GM18517 (cell line): ENCODE measurements around the gene MT1E.

ENCODE experiments used
- ATAC-seq: cut with Tn5 transposase; IDR thresholded peaks from one replicate; pipeline ENCODE4 v1.9.1; 2021; ENCODE audit warnings: mild to moderate bottlenecking, moderate library complexity; ENCODE audit not compliant: unreplicated experiment

The MT1E gene

DNA sequence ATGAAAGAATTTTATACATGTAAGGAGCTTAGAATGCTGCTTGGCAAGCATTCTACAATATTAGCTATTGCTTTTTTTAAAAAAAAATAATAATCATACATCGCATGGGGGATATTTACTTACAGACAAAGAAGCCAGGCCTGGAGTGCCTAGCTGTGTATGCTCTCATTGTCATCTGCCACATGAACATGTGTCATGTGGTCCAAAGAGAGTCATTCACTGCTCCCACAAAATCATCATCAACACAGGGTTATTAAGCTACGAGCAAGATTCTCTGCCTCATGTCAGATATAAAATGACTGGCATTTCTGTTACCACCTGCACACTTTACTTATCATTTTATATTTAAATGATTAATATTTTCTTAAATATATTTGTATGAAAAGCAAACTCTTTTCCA, 1.9 kb upstream of the MT1E start:
- ATAC-seq = no peak

DNA sequence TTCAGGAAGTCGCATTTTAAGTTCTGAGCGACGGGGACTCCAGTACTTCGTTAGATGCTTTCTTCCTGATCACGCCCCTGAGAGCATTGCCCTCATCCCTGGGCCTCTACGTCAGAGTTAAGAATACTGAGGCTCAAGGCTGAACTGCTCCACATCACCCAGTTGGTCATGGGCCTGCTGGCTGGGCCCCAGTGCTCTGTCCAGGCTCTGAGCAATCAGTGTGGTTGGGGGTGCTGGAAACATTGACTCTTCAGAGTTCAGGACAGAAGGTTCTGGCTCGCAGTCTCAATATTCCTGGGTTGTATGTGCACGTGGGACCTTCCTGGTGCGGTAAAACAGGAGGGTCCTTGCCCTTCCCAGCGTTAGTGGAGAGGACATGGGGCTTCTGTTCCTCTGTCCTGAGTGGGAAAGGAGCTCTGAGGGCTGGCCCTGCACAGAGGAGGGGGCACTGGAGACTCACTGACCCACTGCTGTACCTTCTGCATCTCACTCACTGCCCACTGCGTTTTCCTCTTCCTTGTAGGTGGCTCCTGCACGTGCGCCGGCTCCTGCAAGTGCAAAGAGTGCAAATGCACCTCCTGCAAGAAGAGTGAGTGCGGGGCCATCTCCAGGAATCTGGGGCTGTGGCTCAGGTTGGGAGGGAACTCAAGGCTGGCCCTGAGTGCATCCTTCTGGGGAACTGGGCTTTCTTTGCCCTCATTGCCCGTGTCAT, 518 bp downstream of the MT1E start:
- ATAC-seq = no peak

DNA sequence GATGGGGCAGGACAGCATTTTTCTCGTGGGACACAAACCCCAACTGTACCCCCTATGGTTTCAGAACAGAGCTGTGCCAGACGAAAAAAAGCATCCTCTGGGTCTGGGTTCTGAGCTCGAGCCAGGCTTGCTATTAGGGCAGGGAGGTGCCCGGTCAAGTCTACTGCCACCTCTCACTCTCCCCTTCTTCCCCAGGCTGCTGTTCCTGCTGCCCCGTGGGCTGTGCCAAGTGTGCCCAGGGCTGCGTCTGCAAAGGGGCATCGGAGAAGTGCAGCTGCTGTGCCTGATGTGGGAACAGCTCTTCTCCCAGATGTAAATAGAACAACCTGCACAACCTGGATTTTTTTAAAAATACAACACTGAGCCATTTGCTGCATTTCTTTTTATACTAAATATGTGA, 1.1 kb downstream of the MT1E start:
- ATAC-seq = no peak

DNA sequence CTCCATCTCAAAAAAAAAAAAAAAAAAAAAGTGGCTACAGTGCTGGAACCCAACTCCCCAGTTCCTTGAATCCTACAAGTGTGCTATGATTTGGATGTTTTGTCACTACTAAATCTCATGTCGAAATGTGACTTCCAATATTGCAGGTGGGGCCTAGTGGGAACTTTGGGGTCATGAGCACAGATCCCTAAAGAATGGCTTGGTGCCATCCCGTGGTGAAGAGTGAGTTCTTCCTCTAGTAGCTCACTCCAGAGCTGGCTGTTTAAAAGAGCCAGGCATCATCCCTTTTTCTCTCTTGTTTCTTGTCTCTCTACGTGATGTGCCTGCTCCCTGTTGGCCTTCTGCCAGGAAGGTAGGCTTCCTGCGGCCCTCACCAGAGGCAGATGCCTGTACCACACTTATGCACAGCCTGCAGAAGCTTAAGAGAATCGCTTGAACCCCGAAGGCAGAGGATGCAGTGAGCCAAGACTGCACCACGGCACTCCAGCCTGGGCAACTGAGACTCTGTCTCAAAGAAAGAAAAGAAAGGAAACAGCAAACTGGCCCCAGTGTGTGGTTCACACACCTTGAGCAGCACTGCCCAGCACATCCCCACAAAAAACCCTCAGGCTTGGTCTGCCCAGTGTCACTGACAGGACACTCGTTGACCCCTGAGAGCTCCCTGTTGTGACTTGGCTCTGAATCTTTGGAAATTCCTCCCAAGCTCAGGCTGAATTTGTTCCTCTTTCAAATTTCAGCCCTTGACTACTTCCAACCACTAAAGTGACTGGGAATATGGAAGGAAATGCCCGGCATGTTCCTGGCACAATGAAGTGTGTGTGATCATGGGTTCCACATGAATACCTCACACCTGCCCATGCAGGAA, 3.1 kb downstream of the MT1E start:
- no peak for ATAC-seq

DNA sequence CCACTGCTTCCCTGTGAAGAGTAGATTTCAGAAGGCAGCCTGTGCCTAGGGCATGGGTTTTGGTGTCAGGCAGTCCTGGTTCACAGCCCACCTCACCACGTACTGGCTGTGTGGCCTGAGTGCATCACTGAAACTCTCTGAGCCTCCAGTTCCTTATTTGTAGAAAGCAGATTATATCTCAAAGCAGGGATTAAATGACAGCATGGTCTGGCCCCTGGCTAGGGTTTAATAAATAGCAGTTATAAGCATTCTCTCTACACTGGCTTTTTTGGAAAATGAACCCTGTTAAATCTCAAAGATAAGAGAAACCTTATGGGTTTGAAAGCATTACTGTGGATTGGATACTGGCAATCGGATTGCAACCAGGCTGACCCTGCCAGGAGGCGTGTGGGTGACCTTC, 4.0 kb downstream of the MT1E start:
- ATAC-seq = peak; percentile 15

DNA sequence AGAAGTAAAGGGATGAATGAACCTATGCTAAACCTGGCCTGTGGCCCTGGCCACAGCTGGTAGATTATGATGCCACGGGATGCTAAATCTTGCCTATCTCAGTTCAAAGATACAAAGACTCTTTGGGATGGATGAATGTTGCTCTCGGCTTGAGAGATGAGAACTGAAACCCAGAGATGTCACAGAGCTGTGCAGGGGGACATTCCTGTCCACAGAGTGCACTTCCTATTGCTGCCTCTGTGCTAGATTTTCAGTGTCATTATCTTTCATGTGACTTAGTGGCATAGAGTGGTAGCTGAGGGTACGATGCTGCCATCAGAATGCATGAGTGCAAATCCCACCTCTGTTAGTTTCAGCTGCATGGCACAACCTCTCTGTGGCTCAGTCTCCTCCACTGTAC, 4.6 kb downstream of the MT1E start:
- peak; percentile 70 for ATAC-seq

DNA sequence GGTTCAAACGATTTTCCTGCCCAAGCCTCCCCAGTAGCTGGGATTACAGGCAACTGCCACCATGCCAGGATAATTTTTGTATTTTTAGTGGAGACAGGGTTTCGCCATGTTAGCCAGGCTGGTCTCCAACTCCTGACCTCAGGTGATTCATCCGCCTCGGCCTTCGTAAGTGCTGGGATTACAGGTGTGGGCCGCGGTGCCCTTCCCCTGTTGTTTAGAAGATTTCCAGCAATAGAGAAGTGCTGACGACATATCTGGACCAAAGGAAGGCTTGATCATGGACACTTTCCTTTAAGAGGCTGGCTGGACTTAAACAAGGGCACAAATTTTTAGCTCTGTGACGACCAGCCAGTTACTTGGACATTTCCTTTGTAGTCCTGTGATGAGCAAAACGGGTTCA, 5.6 kb downstream of the MT1E start:
- ATAC-seq = no peak

DNA sequence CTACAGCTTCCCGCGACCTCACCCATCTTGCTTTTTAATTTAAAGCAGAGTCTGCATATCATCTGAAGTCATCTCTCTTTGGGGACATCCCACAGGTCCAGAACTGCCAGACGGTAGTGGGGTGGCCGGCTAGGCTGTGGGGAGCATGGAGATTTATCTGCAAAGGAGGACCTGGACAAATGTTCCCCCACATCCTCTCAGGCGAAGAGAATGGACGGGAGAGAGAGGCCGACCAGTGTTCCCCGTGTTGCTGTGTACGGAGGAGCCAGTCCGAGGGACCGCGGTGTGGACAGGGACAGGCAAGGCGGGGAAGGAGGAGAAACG, 6.2 kb downstream of the MT1E start:
- ATAC-seq = no peak

DNA sequence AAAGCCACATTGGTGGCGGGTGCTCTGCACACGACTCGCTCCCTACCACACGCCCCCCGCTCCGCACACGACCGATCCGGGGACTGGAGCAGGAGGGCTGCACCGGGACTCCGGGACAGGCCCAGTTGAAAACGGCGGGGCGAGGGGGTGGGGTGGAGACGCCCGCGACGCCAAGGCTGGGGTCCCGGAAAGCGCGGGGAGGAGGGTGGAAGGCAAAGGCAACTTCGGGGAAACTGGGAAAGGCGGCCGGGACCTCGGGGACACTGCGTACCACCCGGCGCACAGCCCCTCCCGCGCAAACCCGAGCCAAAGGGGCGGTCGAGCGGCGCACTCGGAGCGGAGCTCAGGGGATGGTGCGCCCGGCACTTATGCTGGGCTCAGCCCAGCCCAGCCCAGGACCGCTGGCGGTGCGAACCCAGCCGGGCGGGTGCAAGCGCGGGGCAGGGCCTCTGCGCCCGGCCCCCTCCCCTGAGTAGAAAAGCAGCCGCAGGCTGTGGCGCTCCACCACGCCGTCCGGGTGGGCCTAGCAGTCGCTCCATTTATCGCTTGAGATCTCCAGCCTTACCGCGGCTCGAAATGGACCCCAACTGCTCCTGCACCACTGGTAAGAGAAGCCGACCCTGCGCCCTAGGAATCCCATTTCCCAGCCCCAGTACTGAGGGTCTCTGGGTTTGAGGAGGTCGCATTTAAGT, 6.7 kb downstream of the MT1E start, which contains the start of gene MT1M:
TSS of gene MT1M (plus strand) at position 504 of the 692 bp plus-strand sequence. CDS start at position 577, 73 bp downstream.
- ATAC-seq = no peak

DNA sequence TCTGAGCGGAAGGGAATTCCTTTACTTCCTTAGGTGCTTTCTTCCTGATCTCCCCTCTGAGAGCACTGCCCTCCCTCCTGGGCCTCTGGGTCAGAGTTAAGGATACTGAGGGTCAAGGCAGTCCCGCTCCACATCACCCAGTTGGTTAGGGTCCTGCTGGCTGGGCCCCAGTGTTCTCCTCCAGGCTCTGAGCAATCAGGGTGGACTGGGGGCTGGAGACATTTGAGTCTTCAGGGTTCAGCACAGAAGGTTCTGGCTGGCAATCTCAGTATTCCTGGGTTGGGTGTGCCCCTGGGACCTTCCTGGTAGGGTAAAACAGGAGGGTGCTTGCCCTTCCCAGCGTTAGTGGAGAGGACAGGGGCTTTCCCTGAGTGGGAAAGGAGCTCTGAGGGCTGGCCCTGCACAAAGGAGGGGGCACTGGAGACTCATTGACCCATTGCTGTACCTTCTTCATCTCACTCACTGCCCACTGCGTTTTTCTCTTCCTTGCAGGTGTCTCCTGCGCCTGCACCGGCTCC, 7.3 kb downstream of the MT1E start:
- ATAC-seq = no peak

DNA sequence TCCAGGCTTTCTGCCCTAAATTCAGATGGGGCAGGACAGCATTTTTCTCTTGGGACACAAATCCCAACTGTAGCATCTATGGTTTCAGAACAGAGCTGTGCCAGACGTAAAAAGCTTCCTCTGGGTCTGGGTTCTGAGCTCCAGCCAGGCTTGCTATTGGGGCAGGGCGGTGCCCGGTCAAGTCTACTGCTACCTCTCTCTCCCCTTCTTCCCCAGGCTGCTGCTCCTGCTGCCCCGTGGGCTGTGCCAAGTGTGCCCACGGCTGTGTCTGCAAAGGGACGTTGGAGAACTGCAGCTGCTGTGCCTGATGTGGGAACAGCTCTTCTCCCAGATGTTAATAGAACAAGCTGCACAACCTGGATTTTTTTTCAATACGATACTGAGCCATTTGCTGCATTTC, 8.0 kb downstream of the MT1E start:
- no peak for ATAC-seq

DNA sequence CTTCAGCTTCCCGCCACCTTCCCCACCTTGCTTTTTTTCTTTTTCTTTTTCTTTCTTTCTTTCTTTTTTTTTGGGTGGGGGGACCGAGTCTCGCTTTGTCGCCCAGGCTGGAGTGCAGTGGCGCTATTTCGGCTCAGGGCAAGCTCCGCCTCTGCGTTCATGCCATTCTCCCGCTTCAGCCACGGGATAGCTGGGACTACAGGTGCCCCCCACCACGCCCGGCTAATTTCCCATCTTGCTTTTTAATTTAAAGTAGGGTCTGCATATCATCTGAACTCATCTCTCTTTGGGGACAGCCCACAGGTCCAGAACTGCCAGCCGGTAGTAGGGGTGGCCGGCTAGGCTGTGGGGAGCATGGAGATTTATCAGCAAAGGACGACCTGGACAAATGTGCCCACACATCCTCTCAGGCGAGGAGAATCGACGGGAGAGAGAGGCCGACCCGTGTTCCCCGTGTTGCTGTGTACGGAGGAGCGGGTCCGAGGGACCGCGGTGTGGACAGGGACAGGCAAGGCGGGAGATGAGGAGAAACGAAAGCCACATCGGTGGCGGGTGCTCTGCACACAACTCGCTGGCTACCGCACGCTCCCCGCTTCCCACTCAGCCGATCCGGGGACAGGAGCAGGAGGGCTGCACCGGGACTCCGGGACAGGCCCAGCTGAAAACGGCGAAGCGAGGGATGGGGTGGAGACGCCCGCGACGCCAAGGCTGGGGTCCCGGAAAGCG, 9.3 kb downstream of the MT1E start:
- ATAC-seq = no peak

DNA sequence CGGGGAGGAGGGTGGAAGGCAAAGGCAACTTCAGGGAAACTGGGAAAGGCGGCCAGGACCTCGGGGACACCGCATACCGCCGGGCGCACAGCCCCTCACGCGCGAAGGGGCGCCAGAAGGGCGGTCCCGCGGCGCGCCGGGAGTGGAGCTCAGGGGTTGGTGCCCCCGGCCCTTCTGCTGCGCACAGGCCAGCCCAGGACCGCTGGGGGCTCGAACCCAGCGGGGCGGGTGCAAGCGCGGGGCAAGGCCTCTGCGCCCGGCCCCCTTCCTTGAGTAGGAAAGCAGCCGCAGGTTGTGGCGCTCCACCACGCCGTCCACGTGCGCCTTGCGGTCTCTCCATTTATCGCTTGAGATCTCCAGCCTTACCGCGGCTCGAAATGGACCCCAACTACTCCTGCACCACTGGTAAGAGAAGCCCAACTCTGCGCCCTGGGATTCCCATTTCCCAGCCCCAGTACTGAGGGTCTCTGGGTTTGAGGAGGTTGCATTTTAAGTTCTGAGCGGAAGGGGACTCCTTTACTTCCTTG, 9.9 kb downstream of the MT1E start:
- ATAC-seq = no peak

DNA sequence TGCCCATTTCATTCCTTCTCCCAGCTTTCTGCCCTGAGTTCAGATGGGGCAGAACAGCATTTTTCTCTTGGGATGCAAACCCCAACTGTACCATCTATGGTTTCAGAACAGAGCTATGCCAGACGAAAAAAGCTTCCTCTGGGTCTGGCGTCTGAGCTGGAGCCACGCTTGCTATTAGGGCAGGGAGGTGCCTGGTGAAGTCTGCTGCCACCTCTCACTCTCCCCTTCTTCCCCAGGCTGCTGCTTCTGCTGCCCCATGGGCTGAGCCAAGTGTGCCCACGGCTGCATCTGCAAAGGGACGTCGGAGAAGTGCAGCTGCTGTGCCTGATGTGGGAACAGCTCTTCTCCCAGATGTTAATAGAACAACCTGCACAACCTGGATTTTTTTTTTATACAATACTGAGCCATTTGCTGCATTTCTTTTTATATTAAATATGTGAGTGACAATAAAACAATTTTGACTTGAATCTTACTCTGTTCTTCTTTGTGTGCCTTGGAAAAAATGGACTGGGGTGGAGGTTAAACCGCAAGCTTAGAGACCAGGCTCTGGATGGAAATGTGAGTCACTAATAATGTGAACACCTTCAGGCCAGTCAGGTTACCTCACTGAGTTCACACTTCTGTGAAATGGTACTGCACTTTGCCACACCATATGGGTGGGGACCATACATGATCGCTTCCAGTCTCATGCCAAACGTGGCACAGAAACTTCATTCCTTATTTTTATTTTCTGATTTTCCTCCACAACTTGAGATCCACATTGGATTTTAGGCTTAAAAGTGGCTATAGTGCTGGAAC, 11.2 kb downstream of the MT1E start:
- ATAC-seq = no peak

DNA sequence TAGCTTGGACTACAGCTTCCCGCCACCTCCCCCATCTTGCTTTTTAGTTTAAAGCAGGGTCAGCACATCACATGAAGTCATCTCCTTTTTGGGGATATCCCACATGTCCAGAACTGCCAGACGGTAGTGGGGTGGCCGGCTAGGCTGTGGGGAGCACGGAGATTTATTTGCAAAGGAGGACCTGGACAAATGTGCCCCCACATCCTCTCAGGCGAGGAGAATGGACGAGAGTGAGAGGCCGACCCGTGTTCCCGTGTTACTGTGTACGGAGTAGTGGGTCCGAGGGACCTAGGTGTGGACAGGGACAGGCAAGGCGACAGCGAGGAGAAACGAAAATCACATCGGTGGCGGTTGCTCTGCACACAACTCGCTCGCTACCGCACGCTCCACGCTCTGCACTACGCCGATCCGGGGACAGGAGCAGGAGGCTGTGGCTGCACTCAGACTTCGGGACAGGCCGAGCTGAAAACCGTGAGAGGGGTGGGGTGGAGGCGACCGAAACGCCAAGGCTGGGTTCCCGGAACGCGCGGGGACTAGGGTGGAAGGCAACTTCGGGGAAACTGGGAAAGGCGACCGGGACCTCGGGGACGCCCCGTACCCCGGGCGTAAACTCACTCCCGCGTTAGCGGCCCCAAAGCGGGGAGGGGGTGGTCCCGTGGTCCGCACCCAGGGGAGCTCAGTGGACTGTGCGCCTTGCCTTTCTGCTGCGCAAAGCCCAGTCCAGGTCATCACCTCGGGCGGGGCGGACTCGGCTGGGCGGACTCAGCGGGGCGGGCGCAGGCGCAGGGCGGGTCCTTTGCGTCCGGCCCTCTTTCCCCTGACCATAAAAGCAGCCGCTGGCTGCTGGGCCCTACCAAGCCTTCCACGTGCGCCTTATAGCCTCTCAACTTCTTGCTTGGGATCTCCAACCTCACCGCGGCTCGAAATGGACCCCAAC, 12.5 kb downstream of the MT1E start, which contains the start of gene MT1A:
TSS of gene MT1A (plus strand) at position 853 of the 937 bp plus-strand sequence. CDS start at position 926, 73 bp downstream.
- ATAC-seq = no peak

DNA sequence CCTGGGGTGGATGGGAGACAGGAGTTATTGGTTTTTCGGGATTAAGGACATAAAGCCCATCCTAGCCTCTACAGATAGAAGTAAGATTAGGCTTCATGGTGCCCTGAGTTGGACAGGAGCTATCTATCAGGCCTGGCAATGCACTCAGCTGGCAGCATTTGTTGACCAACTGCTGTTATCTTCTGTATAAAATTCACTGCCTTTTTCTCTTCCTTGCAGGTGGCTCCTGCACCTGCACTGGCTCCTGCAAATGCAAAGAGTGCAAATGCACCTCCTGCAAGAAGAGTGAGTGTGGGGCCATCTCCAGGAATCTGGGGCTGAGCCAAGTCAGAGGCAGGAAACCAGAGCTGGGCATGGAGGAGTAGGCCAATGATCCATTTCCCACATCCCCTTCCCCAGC, 13.5 kb downstream of the MT1E start:
- no peak for ATAC-seq

DNA sequence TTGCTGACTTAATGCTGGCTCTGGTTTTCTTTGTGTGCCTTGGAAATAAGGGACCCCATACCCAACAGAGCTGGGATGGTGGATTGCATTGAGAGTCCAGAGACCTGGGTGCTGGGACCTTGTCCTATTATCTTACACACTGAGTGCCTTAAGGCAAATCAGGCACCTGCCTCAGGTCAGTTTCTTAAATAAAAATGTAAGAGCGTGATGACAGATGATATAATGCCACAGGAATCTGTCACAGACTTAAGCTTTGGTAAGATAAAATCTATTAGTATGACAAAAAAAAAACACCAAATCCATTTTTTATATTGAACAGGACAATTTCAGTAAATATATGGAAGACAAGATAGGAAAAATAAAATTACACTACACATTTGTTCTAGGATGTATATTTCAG, 14.5 kb downstream of the MT1E start:
- ATAC-seq = no peak

DNA sequence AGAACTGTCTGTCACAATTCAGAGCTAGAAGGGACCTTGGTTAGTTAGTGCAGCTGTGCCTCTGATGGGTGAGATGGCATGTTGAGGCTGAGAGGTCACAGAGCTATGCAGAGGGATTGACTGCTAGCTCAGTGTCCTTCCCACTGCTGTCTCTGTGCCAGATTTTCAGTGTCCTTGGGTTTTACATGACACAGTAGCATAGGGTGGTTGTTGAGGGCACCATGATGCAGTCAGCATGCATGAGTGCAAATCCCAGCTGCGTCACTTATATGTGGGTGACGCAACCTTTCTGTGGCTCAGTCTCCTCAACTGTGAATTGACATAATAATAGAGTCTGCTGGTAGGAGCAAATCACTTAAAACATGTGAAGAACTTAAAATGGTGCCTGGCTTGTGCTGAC, 15.6 kb downstream of the MT1E start:
- no peak for ATAC-seq
